Cardiac ventricle fibroblast (primary cell): ENCODE data around the gene PC. TPM values are rescaled to one million over a fixed set of nuclear protein-coding genes. Genes with fewer than 3 reads are reported as not detected.

Experiments
- total RNA-seq: library from RNA; depleted of rRNA; stranded (reverse); fragments of >200 nt; gene quantifications from 2 replicates; pipeline ENCODE4 v1.2.3, GENCODE V29; 2015

Gene PC, protein sequence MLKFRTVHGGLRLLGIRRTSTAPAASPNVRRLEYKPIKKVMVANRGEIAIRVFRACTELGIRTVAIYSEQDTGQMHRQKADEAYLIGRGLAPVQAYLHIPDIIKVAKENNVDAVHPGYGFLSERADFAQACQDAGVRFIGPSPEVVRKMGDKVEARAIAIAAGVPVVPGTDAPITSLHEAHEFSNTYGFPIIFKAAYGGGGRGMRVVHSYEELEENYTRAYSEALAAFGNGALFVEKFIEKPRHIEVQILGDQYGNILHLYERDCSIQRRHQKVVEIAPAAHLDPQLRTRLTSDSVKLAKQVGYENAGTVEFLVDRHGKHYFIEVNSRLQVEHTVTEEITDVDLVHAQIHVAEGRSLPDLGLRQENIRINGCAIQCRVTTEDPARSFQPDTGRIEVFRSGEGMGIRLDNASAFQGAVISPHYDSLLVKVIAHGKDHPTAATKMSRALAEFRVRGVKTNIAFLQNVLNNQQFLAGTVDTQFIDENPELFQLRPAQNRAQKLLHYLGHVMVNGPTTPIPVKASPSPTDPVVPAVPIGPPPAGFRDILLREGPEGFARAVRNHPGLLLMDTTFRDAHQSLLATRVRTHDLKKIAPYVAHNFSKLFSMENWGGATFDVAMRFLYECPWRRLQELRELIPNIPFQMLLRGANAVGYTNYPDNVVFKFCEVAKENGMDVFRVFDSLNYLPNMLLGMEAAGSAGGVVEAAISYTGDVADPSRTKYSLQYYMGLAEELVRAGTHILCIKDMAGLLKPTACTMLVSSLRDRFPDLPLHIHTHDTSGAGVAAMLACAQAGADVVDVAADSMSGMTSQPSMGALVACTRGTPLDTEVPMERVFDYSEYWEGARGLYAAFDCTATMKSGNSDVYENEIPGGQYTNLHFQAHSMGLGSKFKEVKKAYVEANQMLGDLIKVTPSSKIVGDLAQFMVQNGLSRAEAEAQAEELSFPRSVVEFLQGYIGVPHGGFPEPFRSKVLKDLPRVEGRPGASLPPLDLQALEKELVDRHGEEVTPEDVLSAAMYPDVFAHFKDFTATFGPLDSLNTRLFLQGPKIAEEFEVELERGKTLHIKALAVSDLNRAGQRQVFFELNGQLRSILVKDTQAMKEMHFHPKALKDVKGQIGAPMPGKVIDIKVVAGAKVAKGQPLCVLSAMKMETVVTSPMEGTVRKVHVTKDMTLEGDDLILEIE
- total RNA-seq: 28.6 and 29.7 TPM in 2 replicates

DNA sequence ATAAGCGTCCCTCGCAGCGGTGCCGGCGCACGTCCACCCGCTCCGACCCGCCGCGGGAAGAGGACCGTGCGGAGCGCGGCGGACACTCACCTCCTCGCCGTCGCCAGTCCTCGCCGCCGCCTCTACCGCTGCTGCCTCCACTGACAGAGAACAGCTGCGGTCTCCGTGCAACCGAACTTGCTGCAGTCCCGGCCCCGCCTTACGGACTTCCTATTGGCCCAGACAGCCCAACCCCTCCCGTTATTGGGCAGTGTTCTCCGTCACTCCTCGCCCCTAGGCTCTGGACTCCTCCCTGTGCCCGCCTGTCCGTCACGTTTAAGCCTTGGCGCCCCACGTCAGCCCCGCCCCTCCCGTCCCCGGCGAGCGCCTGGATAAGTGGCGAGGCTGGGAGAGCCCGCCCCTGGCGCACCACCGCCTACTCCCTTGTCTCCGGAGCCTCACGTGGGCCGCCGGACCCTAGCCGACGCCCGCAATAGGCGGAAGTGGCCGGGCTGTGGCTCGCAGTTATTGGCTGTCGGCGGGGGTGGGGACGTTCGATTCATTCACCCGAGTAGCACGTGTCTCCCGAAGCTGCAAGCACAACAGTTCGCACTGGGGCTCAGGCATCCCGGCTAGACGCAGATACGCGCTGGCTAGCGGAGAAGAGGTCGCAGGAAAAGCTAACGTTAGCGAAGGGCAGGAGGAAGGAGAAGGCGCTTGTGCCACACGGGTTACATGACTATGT lies at the start of gene PC:
Gene PC, minus strand, starts transcription at position 152 of the 724 bp plus-strand sequence. CDS start 86,224 bp downstream, outside the sequence.

GRCh38 chr11:66974724-66975404 lies 16.7 kb upstream of the PC start, which contains the start of gene C11orf86:
TSS of gene C11orf86 (plus strand) at chr11:66975304. CDS start at chr11:66975363, 59 bp downstream.

DNA sequence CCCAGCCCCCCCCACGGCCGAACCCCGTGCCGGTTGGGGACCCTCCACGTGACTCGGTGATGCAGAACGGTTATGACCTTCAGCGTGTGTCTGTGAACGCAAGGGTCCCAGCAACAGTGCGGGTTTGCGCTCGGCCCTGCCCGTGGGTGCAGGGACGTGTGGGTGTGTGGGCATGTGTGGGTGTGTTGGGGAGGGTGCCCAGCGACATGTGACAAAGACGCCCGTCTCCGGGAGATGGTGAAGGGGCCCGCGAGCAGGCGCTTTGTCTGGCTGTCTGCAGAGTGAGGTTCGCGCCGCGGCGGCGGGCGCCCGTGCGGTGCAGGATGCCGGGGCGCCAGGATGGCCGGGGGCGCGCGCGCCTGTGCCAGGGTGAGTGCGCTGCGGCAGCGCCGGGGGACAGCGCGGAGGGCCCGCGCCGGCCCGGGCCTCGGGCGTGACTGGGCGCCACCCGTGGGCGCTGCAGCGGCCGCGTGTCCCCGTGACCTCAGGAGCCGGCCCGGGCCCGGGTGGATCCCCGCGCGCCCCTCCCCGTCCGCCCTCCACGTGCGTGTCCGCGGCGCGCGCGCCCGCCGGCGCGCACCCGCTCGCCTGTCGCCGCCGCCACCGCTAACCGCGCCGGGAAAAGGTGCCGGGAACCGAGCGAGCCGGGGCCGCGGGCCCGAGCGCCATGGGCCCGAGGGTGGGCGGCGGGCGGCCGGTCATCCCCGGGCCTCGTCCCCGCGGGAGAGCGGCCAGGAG lies 101.5 kb downstream of the PC start, which contains the start of gene LRFN4:
Gene LRFN4, plus strand, starts transcription at position 569 of the 738 bp plus-strand sequence. CDS start 681 bp downstream, outside the sequence.

GRCh38 chr11:66842896-66843775 lies 115.0 kb downstream of the PC start, which contains the start of gene RCE1:
TSS of gene RCE1 (plus strand) at chr11:66843441. CDS start at chr11:66843456, 15 bp downstream.

Other genes with a start within 250 kb of the PC start
- gene SPTBN2, start 229.2 kb downstream of the PC start, total RNA-seq: 1.4 and 5.1 TPM in 2 replicates
- gene RCE1, start 114.9 kb downstream of the PC start, total RNA-seq: 11.4 and 15.9 TPM in 2 replicates
- 15.8 and 16.8 TPM in 2 replicates for gene LRFN4, start 101.3 kb downstream of the PC start, total RNA-seq
- not detected in 2 replicates for gene C11orf86, start 16.9 kb upstream of the PC start, total RNA-seq
- gene SYT12, start 64.8 kb upstream of the PC start, total RNA-seq: 2.2 and 3.1 TPM in 2 replicates
- 24.7 and 34.1 TPM in 2 replicates for gene RHOD, start 98.5 kb upstream of the PC start, total RNA-seq
- gene KDM2A, start 160.9 kb upstream of the PC start, total RNA-seq: 31.3 and 31.6 TPM in 2 replicates